Measurements from ENCODE around the gene TEFM. TPM values are rescaled to one million over a fixed set of nuclear protein-coding genes. Genes with fewer than 3 reads are reported as not detected.
A peak's percentile ranks its signal among the peaks of the same experiment; 100 is the strongest.
"Not testable (repeated sequence)": the region's sequence is repeated elsewhere in the genome, so short reads cannot be mapped to it uniquely, and the experiment has no call there.

Gene TEFM
- total RNA-seq, 1 donor from 2014 or later, result 4.7 TPM

DNA sequence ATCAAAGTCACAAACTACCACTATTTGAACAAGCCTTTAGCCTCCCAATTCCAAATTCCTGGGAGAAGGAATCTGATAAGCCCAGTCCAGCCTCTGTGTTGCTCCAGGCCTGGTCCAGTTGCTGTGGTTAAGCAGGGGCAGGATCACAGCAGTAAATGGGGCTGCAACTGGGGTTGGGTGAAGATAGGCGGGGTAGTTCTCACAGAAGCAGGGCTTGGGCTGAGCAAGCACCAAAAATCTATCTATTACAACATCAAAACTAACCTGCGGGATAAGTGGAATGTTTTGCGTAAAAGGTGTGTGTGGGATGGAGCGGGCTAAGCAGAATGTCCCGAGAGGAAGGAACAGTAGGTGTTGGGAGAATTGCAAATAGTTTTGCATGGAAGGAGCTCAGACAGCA, 41.8 kb upstream of the TEFM start:
- H3K27me3 ChIP-seq (ENCODE audit: control insufficient read depth, insufficient read depth, low read length), result no peaks in the 10 kb centered on the region
- TF ChIP-seq, protein P1, sequence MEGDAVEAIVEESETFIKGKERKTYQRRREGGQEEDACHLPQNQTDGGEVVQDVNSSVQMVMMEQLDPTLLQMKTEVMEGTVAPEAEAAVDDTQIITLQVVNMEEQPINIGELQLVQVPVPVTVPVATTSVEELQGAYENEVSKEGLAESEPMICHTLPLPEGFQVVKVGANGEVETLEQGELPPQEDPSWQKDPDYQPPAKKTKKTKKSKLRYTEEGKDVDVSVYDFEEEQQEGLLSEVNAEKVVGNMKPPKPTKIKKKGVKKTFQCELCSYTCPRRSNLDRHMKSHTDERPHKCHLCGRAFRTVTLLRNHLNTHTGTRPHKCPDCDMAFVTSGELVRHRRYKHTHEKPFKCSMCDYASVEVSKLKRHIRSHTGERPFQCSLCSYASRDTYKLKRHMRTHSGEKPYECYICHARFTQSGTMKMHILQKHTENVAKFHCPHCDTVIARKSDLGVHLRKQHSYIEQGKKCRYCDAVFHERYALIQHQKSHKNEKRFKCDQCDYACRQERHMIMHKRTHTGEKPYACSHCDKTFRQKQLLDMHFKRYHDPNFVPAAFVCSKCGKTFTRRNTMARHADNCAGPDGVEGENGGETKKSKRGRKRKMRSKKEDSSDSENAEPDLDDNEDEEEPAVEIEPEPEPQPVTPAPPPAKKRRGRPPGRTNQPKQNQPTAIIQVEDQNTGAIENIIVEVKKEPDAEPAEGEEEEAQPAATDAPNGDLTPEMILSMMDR (IDR thresholded peaks at IDR 0.05; ENCODE audit: insufficient read depth, low read length, severe bottlenecking), result no peak
- FAIRE-seq (no peak), DNase-seq (ENCODE audit: low read depth) (no peak)
- H3K36me3 ChIP-seq (ENCODE audit: control insufficient read depth, insufficient read depth, low read length), result peaks cover 1% of the 10 kb centered on the region
- H3K4me3 ChIP-seq (ENCODE audit: low read depth, low read length), result no peak overlapping the region

DNA sequence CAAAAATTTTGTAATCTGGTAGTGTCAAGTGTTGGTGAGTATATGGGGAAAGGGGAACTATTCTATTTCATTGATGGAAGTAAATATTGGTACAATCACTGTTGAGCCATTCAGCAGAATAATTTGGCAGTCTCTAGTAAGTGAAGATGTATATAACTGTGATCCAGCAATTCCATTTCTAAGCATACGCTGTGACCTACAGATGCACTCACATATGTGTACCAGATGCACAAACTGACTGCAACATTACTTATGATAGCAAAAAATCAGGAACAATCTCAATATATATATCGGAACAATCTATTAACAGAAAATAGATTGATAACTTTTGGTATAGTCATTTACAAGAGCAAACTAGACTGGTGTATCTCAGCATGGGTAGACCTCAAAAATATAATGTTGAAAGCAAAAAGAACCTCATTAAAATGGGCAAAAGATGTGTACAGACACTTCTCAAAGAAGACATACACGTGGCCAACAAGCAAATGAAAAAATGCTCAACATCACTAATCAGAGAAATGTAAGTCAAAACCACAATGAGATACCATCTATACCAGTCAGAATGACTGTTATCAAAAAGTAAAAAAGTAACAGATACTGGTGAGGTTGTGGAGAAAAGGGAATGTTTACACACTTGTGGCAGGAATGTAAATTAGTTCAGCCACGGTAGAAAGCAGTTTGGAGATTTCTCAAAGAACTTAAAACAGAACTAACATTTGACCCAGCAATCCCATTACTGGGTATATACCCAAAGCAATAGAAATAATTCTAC, 36.5 kb upstream of the TEFM start:
- no peak overlapping the region for H3K4me3 ChIP-seq (ENCODE audit: low read depth, low read length)
- FAIRE-seq, result no peak
- peaks cover 1% of the 10 kb centered on the region for H3K36me3 ChIP-seq (ENCODE audit: control insufficient read depth, insufficient read depth, low read length)
- no peak for DNase-seq (ENCODE audit: low read depth)
- TF ChIP-seq, protein P1 (IDR thresholded peaks at IDR 0.05; ENCODE audit: insufficient read depth, low read length, severe bottlenecking), result no peak
- H3K27me3 ChIP-seq (ENCODE audit: control insufficient read depth, insufficient read depth, low read length), result no peaks in the 10 kb centered on the region

DNA sequence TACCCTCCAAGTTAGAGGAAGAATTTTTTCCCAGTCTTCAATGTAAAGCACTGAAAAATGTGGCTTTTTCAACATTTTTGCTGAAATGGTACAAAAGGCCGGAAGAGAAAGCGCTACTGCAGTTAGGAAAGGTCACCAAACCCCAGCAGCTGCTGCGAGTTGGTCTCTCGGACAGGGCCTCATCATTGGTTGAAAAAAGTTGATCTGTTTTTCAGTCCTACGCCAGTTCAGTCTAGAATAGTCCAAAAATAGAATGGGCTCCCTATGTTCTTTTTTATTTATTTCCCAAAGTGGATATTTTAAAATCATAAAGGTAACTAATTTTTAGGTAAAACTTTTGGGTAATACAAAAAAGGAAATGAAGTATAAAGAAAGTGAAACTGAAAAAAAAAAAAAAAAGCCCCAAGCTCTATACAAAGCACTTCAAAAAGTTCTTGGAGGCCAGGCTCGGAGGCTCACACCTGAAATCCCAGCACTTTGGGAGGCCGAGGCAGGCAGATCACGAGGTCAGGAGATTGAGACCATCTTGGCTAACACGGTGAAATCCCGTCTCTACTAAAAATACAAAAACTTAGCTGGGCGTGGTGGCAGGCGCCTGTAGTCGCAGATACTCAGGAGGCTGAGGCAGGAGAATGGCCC, 33.1 kb upstream of the TEFM start:
- TF ChIP-seq, protein P1 (IDR thresholded peaks at IDR 0.05; ENCODE audit: insufficient read depth, low read length, severe bottlenecking), result no peak
- FAIRE-seq (no peak), DNase-seq (ENCODE audit: low read depth) (no peak)
- H3K27me3 ChIP-seq (ENCODE audit: control insufficient read depth, insufficient read depth, low read length), result no peaks in the 10 kb centered on the region
- H3K4me3 ChIP-seq (ENCODE audit: low read depth, low read length), result no peak overlapping the region
- H3K36me3 ChIP-seq (ENCODE audit: control insufficient read depth, insufficient read depth, low read length), result no peaks in the 10 kb centered on the region

DNA sequence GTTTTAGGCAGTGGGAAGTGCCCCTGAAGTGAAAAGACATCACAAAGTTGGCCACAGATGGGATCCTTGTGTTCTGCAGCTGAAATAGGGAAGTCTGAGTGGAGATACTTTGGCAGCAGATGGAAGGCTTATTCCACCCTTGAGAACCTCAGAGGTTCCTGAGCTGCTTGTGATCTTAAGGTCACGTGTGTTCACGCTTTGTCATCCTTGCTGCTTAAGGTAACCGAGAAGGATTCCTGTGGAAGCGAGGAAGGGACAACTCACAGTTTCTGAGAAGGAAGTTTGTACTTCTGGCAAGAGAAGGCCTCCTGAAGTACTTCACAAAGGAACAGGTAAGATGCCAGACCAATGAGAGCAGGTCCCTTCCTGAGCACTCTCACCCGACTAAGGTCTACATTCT, 27.9 kb upstream of the TEFM start:
- TF ChIP-seq, protein P1 (IDR thresholded peaks at IDR 0.05; ENCODE audit: insufficient read depth, low read length, severe bottlenecking), result no peak
- Histone ChIP-seq H3K4me3 (ENCODE audit: low read depth, low read length) (no peak overlapping the region), H3K36me3 (ENCODE audit: control insufficient read depth, insufficient read depth, low read length) (no peaks in the 10 kb centered on the region), H3K27me3 (ENCODE audit: control insufficient read depth, insufficient read depth, low read length) (no peaks in the 10 kb centered on the region)
- FAIRE-seq (peak; percentile 77), DNase-seq (ENCODE audit: low read depth) (peak; percentile 14)

DNA sequence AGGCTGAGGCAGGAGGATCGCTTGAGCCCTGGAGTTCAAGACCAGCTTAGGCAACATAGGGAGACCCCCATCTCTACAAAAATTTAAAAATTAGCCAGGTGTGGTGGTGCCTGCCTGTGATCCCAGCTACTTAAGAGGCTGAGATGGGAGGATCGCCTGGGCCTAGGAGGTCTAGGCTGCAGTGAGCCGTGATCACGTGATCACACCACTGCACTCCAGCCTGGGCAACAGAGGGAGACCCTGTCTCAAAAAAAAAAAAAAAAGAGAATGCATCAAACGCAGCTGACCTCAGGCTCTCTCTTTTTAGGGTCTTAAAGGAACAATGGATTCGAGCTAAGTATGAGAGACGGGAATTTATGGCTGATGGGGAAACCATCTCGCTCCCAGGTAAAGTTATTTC, 25.5 kb upstream of the TEFM start:
- not testable (repeated sequence) for DNase-seq (ENCODE audit: low read depth); H3K4me3 ChIP-seq (ENCODE audit: low read depth, low read length); FAIRE-seq; H3K36me3 ChIP-seq (ENCODE audit: control insufficient read depth, insufficient read depth, low read length); H3K27me3 ChIP-seq (ENCODE audit: control insufficient read depth, insufficient read depth, low read length)

DNA sequence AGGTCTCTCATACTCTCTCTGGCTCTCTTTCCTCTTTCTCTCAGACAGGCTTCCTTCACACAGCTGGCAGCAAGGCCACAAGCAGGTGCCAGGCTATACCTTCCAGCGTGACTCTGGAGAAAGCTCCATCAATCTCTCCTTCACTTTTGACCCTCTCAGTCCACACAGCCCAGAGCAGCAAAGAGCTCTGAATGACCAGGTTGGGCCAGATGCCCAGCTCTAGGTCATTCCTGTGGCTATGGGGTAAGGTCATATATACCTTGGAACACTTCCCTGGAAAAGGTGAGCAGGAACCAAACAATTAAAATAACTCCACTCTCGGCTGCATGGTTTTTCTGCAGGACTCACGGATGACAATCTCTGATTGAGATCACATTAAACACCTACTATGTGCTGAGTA, 24.5 kb upstream of the TEFM start:
- TF ChIP-seq, protein P1 (IDR thresholded peaks at IDR 0.05; ENCODE audit: insufficient read depth, low read length, severe bottlenecking), result no peak
- Histone ChIP-seq H3K27me3 (ENCODE audit: control insufficient read depth, insufficient read depth, low read length) (no peaks in the 10 kb centered on the region), H3K36me3 (ENCODE audit: control insufficient read depth, insufficient read depth, low read length) (no peaks in the 10 kb centered on the region), H3K4me3 (ENCODE audit: low read depth, low read length) (no peak overlapping the region)
- DNase-seq (ENCODE audit: low read depth) (no peak), FAIRE-seq (no peak)

DNA sequence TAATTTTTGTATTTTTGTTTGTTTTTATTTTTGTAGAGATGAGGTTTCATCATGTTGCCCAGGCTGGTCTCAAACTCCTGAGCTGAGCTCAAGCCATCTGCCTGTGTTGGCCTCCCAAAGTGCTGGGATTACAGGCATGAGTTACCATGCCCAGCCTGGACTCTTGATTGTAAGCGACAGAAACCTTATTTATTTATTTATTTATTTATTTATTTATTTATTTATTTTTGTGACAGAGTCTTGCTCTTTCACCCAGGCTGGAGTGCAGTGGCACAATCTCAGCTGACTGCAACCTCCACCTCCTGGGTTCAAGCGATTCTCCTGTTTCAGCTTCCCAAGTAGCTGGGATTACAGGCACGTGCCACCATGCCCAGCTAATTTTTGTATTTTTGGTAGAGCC, 23.8 kb upstream of the TEFM start:
- H3K36me3 ChIP-seq (ENCODE audit: control insufficient read depth, insufficient read depth, low read length); H3K27me3 ChIP-seq (ENCODE audit: control insufficient read depth, insufficient read depth, low read length); H3K4me3 ChIP-seq (ENCODE audit: low read depth, low read length); FAIRE-seq; DNase-seq (ENCODE audit: low read depth): not testable (repeated sequence)
